Activated CD4-positive, alpha-beta memory T cell treated with anti-CD3 and anti-CD28 coated beads for 36 hours (primary cell): Measurements from ENCODE around the gene BCOR. TPM values are rescaled to one million over a fixed set of nuclear protein-coding genes. Genes with fewer than 3 reads are reported as not detected.
A peak's percentile ranks its signal among the peaks of the same experiment; 100 is the strongest.

Experiments
- CTCF ChIA-PET: fragments of 350-600 bp; sonication (Branson Sonifier 250); formaldehyde crosslinking; loops from one replicate; lab custom pipeline; 2021; ENCODE audit warnings: antibody characterized with exemption, inconsistent platforms; lab: Charles Lee
- POLR2A ChIA-PET: fragments of 350-600 bp; sonication (Branson Sonifier 250); formaldehyde crosslinking; loops from one replicate; lab custom pipeline; 2021; ENCODE audit warnings: antibody characterized with exemption; lab: Charles Lee
- DNase-seq: peaks from one replicate; pipeline ENCODE4 v3.0.0-alpha.2; 2020
- H3K27ac Mint-ChIP-seq: one replicate; pipeline ENCODE4 v1.8.0; 2021; ENCODE audit warnings: mixed read lengths
- H3K27me3 Mint-ChIP-seq: one replicate; pipeline ENCODE4 v1.8.0; 2021; ENCODE audit warnings: mixed read lengths
- H3K36me3 Mint-ChIP-seq: one replicate; pipeline ENCODE4 v1.8.0; 2021; ENCODE audit warnings: mixed read lengths
- H3K4me1 Mint-ChIP-seq: one replicate; pipeline ENCODE4 v1.8.0; 2021; ENCODE audit warnings: low read depth, mixed read lengths
- H3K4me3 Mint-ChIP-seq: one replicate; pipeline ENCODE4 v1.8.0; 2021; ENCODE audit warnings: mild to moderate bottlenecking, mixed read lengths
- H3K9me3 Mint-ChIP-seq: one replicate; pipeline ENCODE4 v1.8.0; 2021; ENCODE audit warnings: mixed read lengths
- intact Hi-C: fragments of 100-400 bp; cut with micrococcal nuclease; formaldehyde crosslinking; loops from one replicate; pipeline ENCODE4 v1.15.1; 2023
- total RNA-seq, 2 experiments: library from RNA; stranded (reverse); gene quantifications; one replicate each; pipeline ENCODE4 v1.2.3, GENCODE V29; 2021

Gene BCOR
- total RNA-seq, 2 experiments from 2014 or later: 33.7 to 35.0 TPM

DNA sequence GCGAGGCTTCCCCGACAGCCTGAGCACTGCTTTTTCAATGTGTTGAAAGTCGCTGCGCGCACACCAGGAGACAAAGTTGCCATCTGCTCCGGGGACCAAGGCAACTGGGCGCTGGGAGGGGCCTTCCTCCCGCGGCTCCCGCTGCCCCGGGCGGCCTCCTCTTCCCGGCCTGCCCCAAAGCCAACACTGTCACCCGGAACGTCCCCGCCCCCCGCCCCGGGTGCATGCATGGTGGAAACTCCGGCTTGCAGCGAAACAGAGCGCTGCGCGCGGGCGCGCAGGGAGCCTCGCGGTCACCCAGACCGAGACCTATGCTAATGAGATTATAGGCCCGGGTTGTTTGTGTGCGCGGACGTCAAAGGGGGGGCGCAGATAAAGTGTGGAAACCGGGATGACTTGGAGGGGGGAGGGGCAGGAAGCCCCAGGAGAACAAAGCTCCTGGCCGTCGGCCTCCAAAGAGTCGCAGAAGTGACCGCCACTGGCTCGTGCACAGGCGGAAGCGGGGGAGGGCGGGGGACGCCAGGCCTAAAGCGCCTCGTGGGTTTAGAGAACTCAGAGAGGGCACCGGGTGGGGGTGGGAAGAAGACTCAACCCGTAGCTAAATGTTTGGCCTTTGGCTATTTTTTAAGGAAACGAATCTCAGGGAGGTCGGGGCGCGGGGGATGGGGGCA lies 88.8 kb downstream of the BCOR start:
- Mint-ChIP-seq H3K9me3 (no peaks in the 10 kb centered on the region), H3K27ac (no peak overlapping the region), H3K4me1 (peaks cover 25% of the 10 kb centered on the region), H3K36me3 (no peaks in the 10 kb centered on the region), H3K27me3 (peaks cover 34% of the 10 kb centered on the region), H3K4me3 (peak overlapping the region; percentile 59)
- ChIA-PET POLR2A (interaction anchor here (0.9 kb wide), 1 partner anchor 164 kb away, joined by 3 read pairs; no protein-coding TSS in a partner anchor), CTCF (no interaction called here)
- peak; percentile 53 for DNase-seq
- intact Hi-C loops: no loop called here

DNA sequence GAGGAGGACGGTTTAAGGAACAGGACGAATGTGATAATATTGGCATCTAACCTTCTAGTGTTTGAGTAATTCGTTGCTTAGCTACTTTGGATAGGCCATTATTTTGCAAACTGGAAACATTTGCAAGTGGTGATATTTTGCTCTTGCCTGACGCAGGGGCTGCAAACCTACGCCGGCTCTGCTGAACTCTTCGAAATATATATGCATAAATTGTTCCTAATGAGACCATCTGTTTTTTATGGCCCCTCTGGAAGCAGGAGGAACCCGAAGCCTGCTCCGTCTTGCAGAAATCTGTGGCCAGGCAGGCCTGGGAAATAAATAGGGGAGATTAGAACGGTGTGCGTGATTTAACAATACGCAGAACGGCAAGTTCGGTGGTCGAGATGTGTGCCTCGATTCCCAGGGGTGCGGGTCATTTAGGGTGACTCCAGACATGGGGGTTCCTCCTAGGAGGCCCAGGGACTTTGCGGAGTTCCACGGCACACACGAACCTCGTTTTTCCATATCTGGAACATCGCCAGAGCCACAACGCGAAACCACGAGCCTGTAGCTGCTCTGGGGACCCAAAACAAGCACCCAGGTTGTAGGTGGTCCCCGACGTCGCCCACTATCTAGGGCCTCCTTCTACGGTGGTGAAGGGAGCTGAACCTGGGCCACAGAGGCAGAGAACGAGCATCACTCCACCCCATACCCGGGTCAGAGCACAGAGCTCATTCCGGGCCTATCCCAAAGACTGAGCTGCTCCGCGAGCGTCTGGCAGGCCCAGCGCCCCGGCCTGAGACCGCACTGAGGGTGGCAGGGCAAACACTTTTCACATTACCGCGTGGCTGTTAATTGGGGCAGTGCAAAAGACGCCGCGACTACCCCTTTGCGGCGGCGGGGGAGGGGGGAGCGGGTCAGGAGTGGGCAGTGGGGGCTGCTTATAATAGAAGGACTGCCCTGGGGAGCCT lies 89.7 kb downstream of the BCOR start:
- intact Hi-C loops: no loop called here
- Mint-ChIP-seq H3K4me1 (peaks cover 25% of the 10 kb centered on the region), H3K27me3 (peaks cover 35% of the 10 kb centered on the region), H3K36me3 (no peaks in the 10 kb centered on the region), H3K4me3 (no peak overlapping the region), H3K27ac (no peak overlapping the region), H3K9me3 (no peaks in the 10 kb centered on the region)
- POLR2A ChIA-PET: no interaction called here
- CTCF ChIA-PET: no interaction called here
- no peak for DNase-seq

DNA sequence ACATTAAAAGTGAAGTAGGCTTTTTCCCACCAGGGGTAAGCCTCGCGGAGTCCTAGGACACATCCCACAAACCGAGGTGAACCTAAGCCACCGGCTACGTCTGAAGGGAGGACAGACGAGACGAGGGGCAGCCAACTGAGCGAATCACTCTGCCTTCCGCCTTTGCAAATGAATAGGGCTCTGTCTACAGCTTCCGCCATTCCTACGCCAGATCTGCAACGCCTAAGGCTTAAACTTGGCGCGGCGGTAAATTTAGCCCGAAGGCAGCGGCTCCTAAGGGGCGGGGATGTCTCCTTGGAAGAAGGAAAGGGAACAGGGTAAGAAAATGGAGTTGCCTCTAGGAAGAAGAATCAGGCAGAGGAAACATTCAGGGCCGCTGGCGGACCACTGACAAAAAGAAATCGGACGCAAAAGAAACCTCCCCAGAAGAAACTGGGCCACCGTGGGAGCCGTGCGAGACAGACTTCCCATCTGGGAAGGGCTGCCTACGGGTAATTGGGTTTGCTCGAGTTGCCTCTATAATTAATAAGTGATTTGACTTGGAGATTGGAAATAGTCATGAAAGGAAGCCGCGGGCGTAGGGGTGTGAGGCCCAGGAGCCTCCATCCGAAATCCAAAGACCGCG lies 90.5 kb downstream of the BCOR start:
- Mint-ChIP-seq H3K27me3 (peaks cover 34% of the 10 kb centered on the region), H3K9me3 (no peaks in the 10 kb centered on the region), H3K4me3 (no peak overlapping the region), H3K36me3 (no peaks in the 10 kb centered on the region), H3K27ac (no peak overlapping the region), H3K4me1 (peaks cover 22% of the 10 kb centered on the region)
- intact Hi-C loops: no loop called here
- no peak for DNase-seq
- POLR2A ChIA-PET: interaction anchor here (1.0 kb wide), 1 partner anchor 162 kb away, joined by 5 read pairs; no protein-coding TSS in a partner anchor
- CTCF ChIA-PET: no interaction called here

DNA sequence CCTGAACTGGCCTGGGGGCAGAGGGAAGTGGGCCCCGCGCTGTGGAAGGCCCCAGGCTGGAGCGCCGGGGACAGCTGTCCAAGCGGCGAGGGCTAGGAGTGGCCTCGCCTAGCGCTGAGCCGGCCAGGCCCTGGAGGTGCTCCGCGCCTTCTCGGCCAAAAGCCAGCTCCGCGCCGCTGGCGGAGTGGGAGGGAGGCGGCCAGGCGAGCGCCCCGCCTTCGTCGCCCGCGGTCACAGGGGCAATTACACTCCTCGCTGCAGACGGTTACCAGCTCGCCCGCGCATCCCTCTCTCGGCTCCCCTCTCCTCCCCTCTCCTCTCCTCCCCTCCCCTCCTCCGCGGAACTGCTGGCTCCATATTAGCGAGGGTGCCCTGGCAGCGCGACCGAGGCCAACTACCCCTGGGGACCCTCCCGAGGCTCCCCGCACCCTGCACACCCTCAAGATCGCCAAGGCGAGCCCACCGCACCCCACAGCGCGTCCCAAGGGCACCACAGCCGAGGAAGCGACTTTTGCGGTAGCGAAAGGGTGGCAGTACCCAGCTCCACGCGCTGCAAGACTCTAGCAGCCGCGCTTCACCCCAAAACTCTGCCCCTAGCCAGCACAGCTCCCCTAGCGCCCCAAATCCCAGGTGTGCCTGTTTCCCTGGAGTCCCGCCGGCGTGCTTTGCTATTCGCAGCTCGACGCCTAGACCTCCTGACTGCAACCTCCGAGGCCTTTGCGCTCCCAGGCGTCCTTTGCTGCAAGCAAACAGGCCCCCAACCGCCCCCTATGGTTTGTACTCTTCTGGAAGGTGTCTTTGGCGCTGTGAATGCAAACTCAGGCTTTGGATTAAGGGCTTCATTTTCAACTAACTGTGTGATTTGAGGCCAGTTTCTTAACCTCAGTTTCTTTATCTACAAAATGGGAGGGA lies 91.4 kb downstream of the BCOR start:
- no peaks in the 10 kb centered on the region for H3K36me3 Mint-ChIP-seq
- H3K4me3 Mint-ChIP-seq: peak overlapping the region; percentile 8
- intact Hi-C loops: no loop called here
- peak; percentile 56 for DNase-seq
- peaks cover 21% of the 10 kb centered on the region for H3K4me1 Mint-ChIP-seq
- ChIA-PET CTCF (interaction anchor here (0.7 kb wide), 1 partner anchor 102 kb away, joined by 3 read pairs; no protein-coding TSS in a partner anchor), POLR2A (interaction anchor here (1.0 to 1.2 kb wide), 2 partner anchors 151 to 163 kb away, joined by 3 to 5 read pairs; no protein-coding TSS in a partner anchor)
- no peak overlapping the region for H3K27ac Mint-ChIP-seq
- peaks cover 31% of the 10 kb centered on the region for H3K27me3 Mint-ChIP-seq
- no peaks in the 10 kb centered on the region for H3K9me3 Mint-ChIP-seq

DNA sequence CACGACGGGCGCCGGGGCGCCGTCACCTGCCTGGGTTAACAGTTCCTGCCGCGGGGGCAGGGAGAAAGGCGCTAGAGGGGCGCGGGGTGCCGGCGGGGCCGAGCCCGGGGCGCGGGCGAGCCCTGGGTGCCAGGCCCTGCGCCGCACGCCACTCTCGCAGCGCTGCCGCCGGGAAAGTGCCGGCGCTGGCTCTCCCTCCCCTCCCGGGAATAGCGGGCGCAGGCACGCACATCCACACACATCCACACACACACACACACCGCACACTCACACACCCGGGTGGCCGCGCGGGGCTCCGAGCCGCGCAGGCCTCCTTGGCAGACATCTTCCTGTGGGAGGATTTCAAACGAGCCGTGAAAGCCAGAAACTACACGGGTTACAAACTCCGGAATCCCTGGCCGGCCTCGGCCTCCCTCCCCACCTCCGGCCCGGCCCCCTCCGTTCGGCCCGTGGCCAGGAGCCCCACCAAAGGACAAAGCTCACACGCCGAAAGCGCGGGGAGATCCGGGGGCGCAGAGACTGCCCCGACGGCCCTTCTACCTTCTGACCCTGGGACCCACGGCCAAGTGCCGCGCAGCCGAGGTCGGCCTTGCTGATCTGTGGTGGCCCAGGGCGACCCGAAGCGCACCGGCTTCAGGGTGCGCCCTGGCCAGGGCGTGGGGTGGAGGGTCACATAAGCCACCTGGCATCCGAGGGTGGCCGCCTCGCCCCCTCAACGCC lies 92.3 kb downstream of the BCOR start:
- Mint-ChIP-seq H3K9me3 (no peaks in the 10 kb centered on the region), H3K4me1 (peaks cover 17% of the 10 kb centered on the region), H3K27ac (no peak overlapping the region), H3K27me3 (peaks cover 24% of the 10 kb centered on the region), H3K4me3 (peak overlapping the region; percentile 70), H3K36me3 (no peaks in the 10 kb centered on the region)
- DNase-seq: no peak
- POLR2A ChIA-PET: interaction anchor here (1.2 kb wide), 1 partner anchor 150 kb away, joined by 3 read pairs; no protein-coding TSS in a partner anchor
- CTCF ChIA-PET: no interaction called here
- intact Hi-C loops: no loop called here

DNA sequence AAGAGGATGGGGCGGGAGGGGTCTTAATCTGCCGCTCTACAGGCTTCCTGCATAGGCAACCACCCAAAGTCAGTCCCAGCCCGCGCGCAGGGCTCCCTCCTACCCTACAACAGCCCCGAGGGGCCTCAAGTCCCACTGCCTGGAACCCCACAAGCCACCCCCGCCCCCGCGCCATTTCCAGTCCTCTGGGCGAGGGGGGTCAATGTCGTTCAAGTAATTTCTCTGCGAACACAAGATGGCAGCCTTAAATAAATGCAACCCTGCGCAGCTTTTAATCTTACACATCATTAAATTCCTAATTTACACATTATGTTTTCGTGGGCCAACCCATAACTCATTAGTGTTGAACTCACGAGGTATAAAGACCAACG lies 92.9 kb downstream of the BCOR start:
- Mint-ChIP-seq H3K27me3 (peaks cover 20% of the 10 kb centered on the region), H3K9me3 (no peaks in the 10 kb centered on the region), H3K4me1 (peaks cover 14% of the 10 kb centered on the region), H3K4me3 (no peak overlapping the region), H3K27ac (no peak overlapping the region), H3K36me3 (no peaks in the 10 kb centered on the region)
- CTCF ChIA-PET: no interaction called here
- POLR2A ChIA-PET: no interaction called here
- intact Hi-C loops: no loop called here
- no peak for DNase-seq

DNA sequence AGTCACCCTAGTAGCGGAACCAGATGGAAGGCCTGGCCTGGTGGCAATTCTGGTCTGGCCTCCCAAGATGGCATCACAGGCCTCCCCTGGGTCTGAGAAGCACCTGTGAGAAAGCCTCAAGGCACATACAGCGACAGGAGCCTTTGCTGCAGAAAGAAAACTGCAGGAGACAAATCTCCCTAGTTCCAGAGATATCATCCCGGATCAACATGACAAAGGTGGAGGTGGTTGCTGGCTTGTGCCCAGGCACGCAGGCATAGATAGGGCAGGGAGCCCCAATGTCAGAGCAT lies 93.6 kb downstream of the BCOR start:
- no peak overlapping the region for H3K4me3 Mint-ChIP-seq
- CTCF ChIA-PET: no interaction called here

DNA sequence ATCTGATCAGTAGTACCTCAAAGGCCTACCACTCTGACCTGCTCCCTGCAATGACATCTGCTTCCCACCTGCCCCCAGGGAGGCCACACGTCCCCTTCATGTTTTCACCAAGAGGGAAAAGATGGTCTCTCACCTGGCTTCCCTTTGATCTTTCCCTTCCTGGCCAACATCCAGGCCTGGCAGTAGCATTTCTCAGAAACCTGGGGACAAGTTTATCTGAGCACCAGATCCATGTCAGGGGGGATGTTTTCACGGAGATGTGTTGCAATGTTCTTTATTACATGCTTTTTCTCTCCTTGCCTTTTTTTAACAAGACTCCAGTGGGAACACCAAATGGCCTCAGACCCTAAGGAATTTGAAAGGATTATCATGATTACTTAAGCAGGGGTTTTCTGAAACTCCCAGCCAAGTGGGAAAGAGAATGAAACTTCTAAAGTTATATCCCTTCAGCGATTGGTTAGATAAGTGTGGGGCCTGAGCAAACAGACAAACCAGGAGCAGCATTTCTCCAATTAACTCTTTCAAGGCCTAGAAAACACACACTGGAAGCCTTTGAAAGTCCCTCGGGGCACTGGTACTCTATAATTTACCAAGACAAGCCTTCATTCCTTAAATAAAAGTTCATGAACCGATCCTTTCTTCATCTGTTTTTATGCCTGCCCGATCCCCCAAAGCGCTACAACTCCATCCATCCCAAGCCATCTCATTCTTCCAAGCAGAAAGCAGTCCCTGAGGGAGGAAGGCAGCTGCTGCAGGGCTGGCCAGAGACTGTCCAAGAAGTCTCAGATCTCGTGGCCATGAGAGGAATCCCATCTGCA lies 94.1 kb downstream of the BCOR start:
- DNase-seq: no peak
- Mint-ChIP-seq H3K4me1 (peaks cover 6% of the 10 kb centered on the region), H3K27me3 (peaks cover 18% of the 10 kb centered on the region), H3K27ac (no peak overlapping the region), H3K36me3 (no peaks in the 10 kb centered on the region), H3K4me3 (no peak overlapping the region), H3K9me3 (no peaks in the 10 kb centered on the region)
- intact Hi-C loops: no loop called here
- ChIA-PET POLR2A (no interaction called here), CTCF (no interaction called here)

More for the DNA sequence above, 93.6 kb downstream of the BCOR start:
- H3K4me1 Mint-ChIP-seq: peaks cover 10% of the 10 kb centered on the region
- no peaks in the 10 kb centered on the region for H3K9me3 Mint-ChIP-seq
- peaks cover 18% of the 10 kb centered on the region for H3K27me3 Mint-ChIP-seq
- H3K36me3 Mint-ChIP-seq: no peaks in the 10 kb centered on the region
- no peak overlapping the region for H3K27ac Mint-ChIP-seq
- intact Hi-C loops: no loop called here
- POLR2A ChIA-PET: no interaction called here
- no peak for DNase-seq

DNA sequence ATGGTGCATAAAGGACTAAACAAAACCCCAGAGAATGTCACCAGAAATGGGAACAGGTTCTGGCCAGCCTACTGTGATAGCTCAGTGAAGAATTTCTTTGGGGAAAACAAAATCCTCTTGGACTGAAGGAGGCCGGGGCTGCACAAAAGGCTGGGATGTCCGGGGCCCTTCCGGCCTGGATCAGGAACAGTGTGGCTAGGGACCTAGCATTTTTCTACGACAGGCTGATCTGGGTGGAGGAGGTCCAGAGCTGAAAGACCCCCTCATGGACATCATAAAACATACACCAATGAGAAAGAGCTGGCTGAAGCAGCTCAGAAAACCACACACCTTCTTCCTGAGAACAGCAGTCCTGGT lies 94.7 kb downstream of the BCOR start:
- no peak overlapping the region for H3K27ac Mint-ChIP-seq
- POLR2A ChIA-PET: no interaction called here
- peaks cover 6% of the 10 kb centered on the region for H3K4me1 Mint-ChIP-seq
- DNase-seq: no peak
- no peak overlapping the region for H3K4me3 Mint-ChIP-seq
- intact Hi-C loops: no loop called here
- peaks cover 18% of the 10 kb centered on the region for H3K27me3 Mint-ChIP-seq
- H3K9me3 Mint-ChIP-seq: no peaks in the 10 kb centered on the region
- no peaks in the 10 kb centered on the region for H3K36me3 Mint-ChIP-seq
- CTCF ChIA-PET: no interaction called here
